Caco-2 (cell line): ENCODE measurements around the gene PP2D1. TPM values are rescaled to one million over a fixed set of nuclear protein-coding genes. Genes with fewer than 3 reads are reported as not detected.

Experiments
- BruUV-seq: library from RNA; stranded (reverse); fragments of 400-500 nt; replicated peaks from 2 replicates; lab custom pipeline; 2021; lab: Mats Ljungman, UMichigan
- CTCF ChIA-PET: fragments of 300-600 bp; sonication (Branson Sonifier 250); formaldehyde crosslinking; loops from one replicate; lab custom pipeline; 2022; ENCODE audit warnings: antibody characterized with exemption; lab: Charles Lee
- POLR2A ChIA-PET: fragments of 300-600 bp; sonication (Branson Sonifier 250); formaldehyde crosslinking; loops from one replicate; lab custom pipeline; 2022; ENCODE audit warnings: antibody characterized with exemption; lab: Charles Lee
- DNase-seq, 2 experiments: peaks; one replicate each; pipeline versions ENCODE4 v3.0.0 to v3.0.0-alpha.2; 2020 to 2022
- H3K27me3 ChIP-seq: replicated peaks from 2 replicates; pipeline ENCODE4 v1.6.0; 2011; ENCODE audit warnings: low read length; ENCODE audit not compliant: control insufficient read depth, insufficient read depth
- H3K36me3 ChIP-seq: 2 replicates; pipeline ENCODE4 v1.5.1; 2011; ENCODE audit warnings: low read length; ENCODE audit not compliant: control insufficient read depth, insufficient read depth
- H3K4me1 ChIP-seq: fragments of 250-450 bp; sonication (Bioruptor Pico); 2 replicates; pipeline ENCODE4 v1.5.1; 2020; ENCODE audit warnings: mild to moderate bottlenecking
- H3K4me3 ChIP-seq: 2 replicates; pipeline ENCODE4 v1.5.1; 2011; ENCODE audit warnings: low read depth, mild to moderate bottlenecking, control low read depth, low read length
- H3K9me3 ChIP-seq: fragments of 250-450 bp; sonication (Bioruptor Pico); 2 replicates; pipeline ENCODE4 v1.5.1; 2020; ENCODE audit warnings: mild to moderate bottlenecking, moderate library complexity
- H3K27ac Mint-ChIP-seq: one replicate; pipeline ENCODE4 v1.8.0; 2022; ENCODE audit warnings: mixed read lengths; ENCODE audit not compliant: unreplicated experiment
- H3K27me3 Mint-ChIP-seq: one replicate; pipeline ENCODE4 v1.8.0; 2022; ENCODE audit warnings: mixed read lengths; ENCODE audit not compliant: insufficient read depth, unreplicated experiment
- H3K36me3 Mint-ChIP-seq: one replicate; pipeline ENCODE4 v1.8.0; 2022; ENCODE audit warnings: mild to moderate bottlenecking, mixed read lengths; ENCODE audit not compliant: insufficient read depth, unreplicated experiment
- H3K4me1 Mint-ChIP-seq: one replicate; pipeline ENCODE4 v1.8.0; 2022; ENCODE audit warnings: low read depth, mixed read lengths; ENCODE audit not compliant: unreplicated experiment
- H3K4me3 Mint-ChIP-seq: one replicate; pipeline ENCODE4 v1.8.0; 2022; ENCODE audit warnings: mild to moderate bottlenecking, moderate library complexity, mixed read lengths; ENCODE audit not compliant: unreplicated experiment
- H3K9me3 Mint-ChIP-seq: one replicate; pipeline ENCODE4 v1.8.0; 2022; ENCODE audit warnings: mixed read lengths; ENCODE audit not compliant: unreplicated experiment
- CTCF ChIP-seq, 2 experiments: fragments of 200-600 bp in 1 of 2; IDR thresholded peaks; 1 replicate in 1 of 2; 2 replicates in 1 of 2; pipeline versions ENCODE4 v1.5.1 to v1.8.0; 2011 to 2022; ENCODE audit warnings: antibody characterized with exemption in 1 of 2, control low read depth in 1 of 2, inconsistent platforms in 1 of 2, low read depth in 1 of 2, low read length in 1 of 2, mild to moderate bottlenecking in 1 of 2, moderate library complexity in 1 of 2; ENCODE audit not compliant: insufficient read depth in 1 of 2, severe bottlenecking in 1 of 2, unreplicated experiment in 1 of 2
- intact Hi-C: fragments of 100-400 bp; cut with micrococcal nuclease; formaldehyde crosslinking; loops from one replicate; pipeline ENCODE4 v1.10.0; 2022; ENCODE audit not compliant: unreplicated experiment
- total RNA-seq: library from RNA; stranded (reverse); gene quantifications from 2 replicates; pipeline ENCODE4 v1.2.3, GENCODE V29; 2022

The PP2D1 gene
- total RNA-seq, 1 experiment from 2014 or later, result not detected

DNA sequence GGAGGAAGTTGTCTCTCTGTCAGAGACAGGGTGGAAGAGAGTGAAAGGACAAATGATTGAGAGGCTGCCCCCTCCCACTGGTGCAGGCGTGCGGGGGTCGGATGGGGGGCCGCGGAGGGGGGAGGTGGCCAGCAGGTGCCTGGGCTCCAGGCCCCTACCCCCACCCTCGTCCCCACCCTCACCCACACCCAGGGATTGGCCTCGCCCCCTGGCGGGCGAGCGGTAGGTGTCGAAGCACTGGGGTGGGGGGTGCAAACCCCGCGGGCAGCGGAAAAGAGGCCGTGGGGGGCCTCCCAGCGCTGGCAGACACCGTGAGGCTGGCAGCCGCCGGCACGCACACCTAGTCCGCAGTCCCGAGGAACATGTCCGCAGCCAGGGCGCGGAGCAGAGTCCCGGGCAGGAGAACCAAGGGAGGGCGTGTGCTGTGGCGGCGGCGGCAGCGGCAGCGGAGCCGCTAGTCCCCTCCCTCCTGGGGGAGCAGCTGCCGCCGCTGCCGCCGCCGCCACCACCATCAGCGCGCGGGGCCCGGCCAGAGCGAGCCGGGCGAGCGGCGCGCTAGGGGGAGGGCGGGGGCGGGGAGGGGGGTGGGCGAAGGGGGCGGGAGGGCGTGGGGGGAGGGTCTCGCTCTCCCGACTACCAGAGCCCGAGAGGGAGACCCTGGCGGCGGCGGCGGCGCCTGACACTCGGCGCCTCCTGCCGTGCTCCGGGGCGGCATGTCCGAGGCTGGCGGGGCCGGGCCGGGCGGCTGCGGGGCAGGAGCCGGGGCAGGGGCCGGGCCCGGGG lies 27.9 kb upstream of the PP2D1 start, which contains the start of gene KAT2B:
KAT2B (plus strand) TSS at position 682 of the 783 bp plus-strand sequence; CDS start at position 714, 32 bp downstream.
- no peaks in the 10 kb centered on the region for H3K36me3 ChIP-seq
- H3K27ac Mint-ChIP-seq, result peak within 1 kb of the TSS; percentile 59
- no peaks in the 10 kb centered on the region for H3K27me3 Mint-ChIP-seq
- no peaks in the 10 kb centered on the region for H3K9me3 Mint-ChIP-seq
- H3K27me3 ChIP-seq, result no peaks in the 10 kb centered on the region
- H3K4me1 ChIP-seq, result 0 out of 2 replicates have a peak, but pooled peaks cover 7% of the 10 kb centered on the region
- intact Hi-C loops, result loop anchor here (1.0 to 2.0 kb wide), 2 partner anchors 93 to 155 kb away; partner anchors contain the start of gene RAB5A
- H3K4me3 ChIP-seq, result peak within 1 kb of the TSS; percentile 87
- TF ChIP-seq CTCF (IDR thresholded peaks at IDR 0.05; ENCODE audit: insufficient read depth in 1 of 2, low read depth in 1 of 2, low read length in 1 of 2, severe bottlenecking in 1 of 2, unreplicated experiment in 1 of 2), result peak; percentile 68 to 88
- CTCF ChIA-PET, result interaction anchor here (0.7 to 1.4 kb wide), 2 partner anchors 12 to 73 kb away, joined by 3 to 5 read pairs; no protein-coding TSS in a partner anchor
- POLR2A ChIA-PET, result interaction anchor here (0.5 to 1.0 kb wide), 2 partner anchors 94 to 102 kb away, joined by 3 to 5 read pairs; no protein-coding TSS in a partner anchor
- no peaks in the 10 kb centered on the region for H3K9me3 ChIP-seq
- no TSS peak for BruUV-seq
- peak within 1 kb of the TSS; percentile 90 for H3K4me3 Mint-ChIP-seq
- DNase-seq, result peak; percentile 72 to 78
- peaks cover 25% of the 10 kb centered on the region for H3K4me1 Mint-ChIP-seq
- no peaks in the 10 kb centered on the region for H3K36me3 Mint-ChIP-seq

GRCh38 chr3:20039466-20039764 lies 27.4 kb upstream of the PP2D1 start:
- DNase-seq, result no peak
- no peak for TF ChIP-seq CTCF (IDR thresholded peaks at IDR 0.05; ENCODE audit: insufficient read depth in 1 of 2, low read depth in 1 of 2, low read length in 1 of 2, severe bottlenecking in 1 of 2, unreplicated experiment in 1 of 2)
- H3K36me3 ChIP-seq, result no peaks in the 10 kb centered on the region
- no peaks in the 10 kb centered on the region for H3K27me3 ChIP-seq
- no peaks in the 10 kb centered on the region for H3K9me3 Mint-ChIP-seq
- H3K4me3 ChIP-seq, result peak overlapping the region; percentile 87
- no TSS peak for BruUV-seq
- H3K4me1 ChIP-seq, result 0 out of 2 replicates have a peak, but pooled peaks cover 7% of the 10 kb centered on the region
- H3K4me3 Mint-ChIP-seq, result peak overlapping the region; percentile 90
- no peaks in the 10 kb centered on the region for H3K36me3 Mint-ChIP-seq
- H3K4me1 Mint-ChIP-seq, result peaks cover 25% of the 10 kb centered on the region
- POLR2A ChIA-PET, result no interaction called here
- peak overlapping the region; percentile 59 for H3K27ac Mint-ChIP-seq
- CTCF ChIA-PET, result no interaction called here
- no peaks in the 10 kb centered on the region for H3K9me3 ChIP-seq
- H3K27me3 Mint-ChIP-seq, result no peaks in the 10 kb centered on the region
- intact Hi-C loops, result no loop called here

DNA sequence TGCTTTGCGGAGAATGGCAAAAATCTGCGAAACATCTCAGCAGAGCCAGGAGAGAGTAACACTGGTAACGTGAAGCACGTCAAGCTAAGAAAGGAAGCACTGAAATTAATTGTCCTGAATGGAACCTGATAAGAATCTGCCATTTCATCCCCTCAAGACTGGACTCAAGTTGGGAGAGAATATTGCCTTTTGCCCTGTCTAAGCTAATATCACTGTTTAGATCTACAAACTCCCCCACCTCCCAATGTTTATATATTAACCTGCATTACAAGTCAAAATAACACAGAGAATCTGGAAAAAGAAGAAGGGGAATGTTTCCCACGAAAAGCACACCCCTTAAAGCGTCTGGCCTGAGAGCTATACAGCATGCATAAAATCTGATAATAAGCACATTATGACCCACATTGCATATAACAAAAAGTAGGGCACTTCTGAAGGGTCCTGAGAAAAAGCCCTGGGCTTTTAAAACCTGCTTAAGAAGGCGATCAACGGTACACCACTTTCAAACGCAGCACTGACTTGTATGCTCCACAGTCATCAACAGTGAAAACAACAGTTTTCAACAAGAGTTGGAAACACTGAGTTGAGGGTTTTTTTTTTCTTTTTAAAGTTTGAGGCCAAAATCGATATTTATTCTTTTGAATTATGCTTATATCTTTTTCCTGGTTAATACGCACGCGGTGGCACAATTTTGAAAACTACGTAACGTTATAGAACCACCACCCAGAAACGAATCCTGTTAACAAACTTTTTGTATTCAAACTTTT lies 26.8 kb upstream of the PP2D1 start:
- DNase-seq, result no peak
- Mint-ChIP-seq H3K9me3 (no peaks in the 10 kb centered on the region), H3K27me3 (no peaks in the 10 kb centered on the region), H3K4me3 (peak overlapping the region; percentile 90), H3K4me1 (peaks cover 23% of the 10 kb centered on the region), H3K36me3 (no peaks in the 10 kb centered on the region), H3K27ac (peak overlapping the region; percentile 59)
- no peak for TF ChIP-seq CTCF (IDR thresholded peaks at IDR 0.05; ENCODE audit: insufficient read depth in 1 of 2, low read depth in 1 of 2, low read length in 1 of 2, severe bottlenecking in 1 of 2, unreplicated experiment in 1 of 2)
- ChIA-PET POLR2A (interaction anchor here (0.5 kb wide), 1 partner anchor 166 kb away, joined by 3 read pairs; no protein-coding TSS in a partner anchor), CTCF (no interaction called here)
- Histone ChIP-seq H3K27me3 (no peaks in the 10 kb centered on the region), H3K9me3 (no peaks in the 10 kb centered on the region), H3K36me3 (no peaks in the 10 kb centered on the region), H3K4me1 (0 out of 2 replicates have a peak, but pooled peaks cover 7% of the 10 kb centered on the region), H3K4me3 (peak overlapping the region; percentile 87)
- intact Hi-C loops, result no loop called here
- no TSS peak for BruUV-seq
